ENCODE measurements around the gene TBC1D9B.

Gene TBC1D9B

GRCh38 chr5:179907556-179908324 lies at the start of gene TBC1D9B:
Gene TBC1D9B, minus strand, starts transcription at chr5:179907897. Its CDS starts 76 bp downstream, at chr5:179907821.
- DNase-seq, result no peak

- no peak for DNase-seq
These were observed 47.9 kb upstream of the TBC1D9B start for GRCh38 chr5:179955630-179956029.

GRCh38 chr5:179955062-179955461 lies 47.4 kb upstream of the TBC1D9B start:
- no peak for DNase-seq

GRCh38 chr5:179954434-179954833 lies 46.7 kb upstream of the TBC1D9B start:
- no peak for DNase-seq

- no peak for DNase-seq
These were observed 46.3 kb upstream of the TBC1D9B start for GRCh38 chr5:179953987-179954386.

- no peak for DNase-seq
These were observed 29.4 kb upstream of the TBC1D9B start for GRCh38 chr5:179936976-179937681.

- DNase-seq, result no peak
These were observed 23.2 kb upstream of the TBC1D9B start for GRCh38 chr5:179930788-179931473.

GRCh38 chr5:179927824-179928223 lies 20.1 kb upstream of the TBC1D9B start:
- no peak for DNase-seq

GRCh38 chr5:179926657-179927056 lies 19.0 kb upstream of the TBC1D9B start:
- no peak for DNase-seq

GRCh38 chr5:179923436-179923835 lies 15.7 kb upstream of the TBC1D9B start:
- no peak for DNase-seq

- DNase-seq, result no peak
These were observed 12.5 kb upstream of the TBC1D9B start for GRCh38 chr5:179920175-179920574.

GRCh38 chr5:179919487-179920060 lies 11.9 kb upstream of the TBC1D9B start:
- DNase-seq, result no peak

GRCh38 chr5:179918742-179919486 lies 11.2 kb upstream of the TBC1D9B start:
- DNase-seq, result no peak

GRCh38 chr5:179916523-179916922 lies 8.8 kb upstream of the TBC1D9B start:
- DNase-seq, result no peak

GRCh38 chr5:179915406-179915935 lies 7.8 kb upstream of the TBC1D9B start:
- DNase-seq, result no peak

- DNase-seq, result no peak
These were observed 6.5 kb upstream of the TBC1D9B start for GRCh38 chr5:179914032-179914755.

- DNase-seq, result no peak
These were observed 5.8 kb upstream of the TBC1D9B start for GRCh38 chr5:179913461-179913860.

- no peak for DNase-seq
These were observed 5.3 kb upstream of the TBC1D9B start for GRCh38 chr5:179912951-179913350.

GRCh38 chr5:179912386-179912785 lies 4.7 kb upstream of the TBC1D9B start:
- no peak for DNase-seq

- no peak for DNase-seq
These were observed 1.5 kb upstream of the TBC1D9B start for GRCh38 chr5:179909224-179909623.

GRCh38 chr5:179908528-179908927 lies 831 bp upstream of the TBC1D9B start:
- DNase-seq, result no peak
